ENCODE measurements around the gene DPYSL3.

DNA sequence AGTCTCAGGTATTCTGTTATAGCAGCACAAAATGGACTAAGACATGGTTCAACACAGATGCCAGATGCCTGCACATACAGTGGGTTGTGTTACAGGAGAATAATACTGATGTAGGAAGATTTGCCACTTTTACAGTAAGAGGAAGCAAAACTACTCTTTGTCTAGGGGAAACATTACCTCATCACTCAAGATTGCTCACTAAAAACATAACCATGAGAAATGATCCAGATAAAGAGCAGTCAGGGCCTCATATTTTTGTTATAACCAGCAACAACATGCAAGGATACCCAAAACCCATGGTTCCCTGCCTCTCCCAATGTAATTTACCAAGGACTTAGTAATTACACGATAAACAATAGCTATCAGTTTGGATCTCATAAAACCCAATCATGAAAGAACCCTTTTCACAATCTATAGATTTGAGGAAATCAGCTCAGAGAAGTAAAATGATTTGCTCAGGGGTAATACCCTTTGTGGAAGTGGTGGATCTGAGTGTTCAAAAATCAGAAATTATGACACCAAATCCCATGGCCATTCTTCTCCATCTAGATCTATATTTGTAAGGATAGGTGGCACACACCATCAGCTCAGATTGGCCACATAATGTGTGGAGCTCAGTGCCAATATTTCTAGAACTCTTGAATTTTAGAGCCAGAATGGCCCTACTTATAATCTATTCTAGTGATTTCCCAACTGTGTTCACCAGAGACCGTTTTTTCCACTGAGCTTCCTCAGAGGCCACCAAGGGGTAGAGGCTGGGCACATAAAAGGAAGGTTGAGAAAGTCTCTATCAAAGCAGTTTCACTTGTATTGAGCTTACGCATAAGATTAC lies 27.8 kb downstream of the DPYSL3 start:
- TF ChIP-seq, protein P1, sequence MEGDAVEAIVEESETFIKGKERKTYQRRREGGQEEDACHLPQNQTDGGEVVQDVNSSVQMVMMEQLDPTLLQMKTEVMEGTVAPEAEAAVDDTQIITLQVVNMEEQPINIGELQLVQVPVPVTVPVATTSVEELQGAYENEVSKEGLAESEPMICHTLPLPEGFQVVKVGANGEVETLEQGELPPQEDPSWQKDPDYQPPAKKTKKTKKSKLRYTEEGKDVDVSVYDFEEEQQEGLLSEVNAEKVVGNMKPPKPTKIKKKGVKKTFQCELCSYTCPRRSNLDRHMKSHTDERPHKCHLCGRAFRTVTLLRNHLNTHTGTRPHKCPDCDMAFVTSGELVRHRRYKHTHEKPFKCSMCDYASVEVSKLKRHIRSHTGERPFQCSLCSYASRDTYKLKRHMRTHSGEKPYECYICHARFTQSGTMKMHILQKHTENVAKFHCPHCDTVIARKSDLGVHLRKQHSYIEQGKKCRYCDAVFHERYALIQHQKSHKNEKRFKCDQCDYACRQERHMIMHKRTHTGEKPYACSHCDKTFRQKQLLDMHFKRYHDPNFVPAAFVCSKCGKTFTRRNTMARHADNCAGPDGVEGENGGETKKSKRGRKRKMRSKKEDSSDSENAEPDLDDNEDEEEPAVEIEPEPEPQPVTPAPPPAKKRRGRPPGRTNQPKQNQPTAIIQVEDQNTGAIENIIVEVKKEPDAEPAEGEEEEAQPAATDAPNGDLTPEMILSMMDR (IDR thresholded peaks at IDR 0.05; ENCODE audit: low read depth, low read length, missing input control), result no peak
- no peak for TF ChIP-seq JUND (IDR thresholded peaks at IDR 0.05)
- no peak for TF ChIP-seq TAF1 (conservative IDR thresholded peaks at IDR 0.05)
- TF ChIP-seq, protein P2, sequence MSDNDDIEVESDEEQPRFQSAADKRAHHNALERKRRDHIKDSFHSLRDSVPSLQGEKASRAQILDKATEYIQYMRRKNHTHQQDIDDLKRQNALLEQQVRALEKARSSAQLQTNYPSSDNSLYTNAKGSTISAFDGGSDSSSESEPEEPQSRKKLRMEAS (IDR thresholded peaks at IDR 0.05), result no peak
- TF ChIP-seq FOXA1 (IDR thresholded peaks at IDR 0.05), result no peak
- no peak for TF ChIP-seq SP1 (IDR thresholded peaks at IDR 0.05)
- TF ChIP-seq, protein P3, sequence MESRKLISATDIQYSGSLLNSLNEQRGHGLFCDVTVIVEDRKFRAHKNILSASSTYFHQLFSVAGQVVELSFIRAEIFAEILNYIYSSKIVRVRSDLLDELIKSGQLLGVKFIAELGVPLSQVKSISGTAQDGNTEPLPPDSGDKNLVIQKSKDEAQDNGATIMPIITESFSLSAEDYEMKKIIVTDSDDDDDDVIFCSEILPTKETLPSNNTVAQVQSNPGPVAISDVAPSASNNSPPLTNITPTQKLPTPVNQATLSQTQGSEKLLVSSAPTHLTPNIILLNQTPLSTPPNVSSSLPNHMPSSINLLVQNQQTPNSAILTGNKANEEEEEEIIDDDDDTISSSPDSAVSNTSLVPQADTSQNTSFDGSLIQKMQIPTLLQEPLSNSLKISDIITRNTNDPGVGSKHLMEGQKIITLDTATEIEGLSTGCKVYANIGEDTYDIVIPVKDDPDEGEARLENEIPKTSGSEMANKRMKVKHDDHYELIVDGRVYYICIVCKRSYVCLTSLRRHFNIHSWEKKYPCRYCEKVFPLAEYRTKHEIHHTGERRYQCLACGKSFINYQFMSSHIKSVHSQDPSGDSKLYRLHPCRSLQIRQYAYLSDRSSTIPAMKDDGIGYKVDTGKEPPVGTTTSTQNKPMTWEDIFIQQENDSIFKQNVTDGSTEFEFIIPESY (IDR thresholded peaks at IDR 0.05), result no peak
- TF ChIP-seq YY1 (IDR thresholded peaks at IDR 0.05), result no peak
- TF ChIP-seq, protein P4, sequence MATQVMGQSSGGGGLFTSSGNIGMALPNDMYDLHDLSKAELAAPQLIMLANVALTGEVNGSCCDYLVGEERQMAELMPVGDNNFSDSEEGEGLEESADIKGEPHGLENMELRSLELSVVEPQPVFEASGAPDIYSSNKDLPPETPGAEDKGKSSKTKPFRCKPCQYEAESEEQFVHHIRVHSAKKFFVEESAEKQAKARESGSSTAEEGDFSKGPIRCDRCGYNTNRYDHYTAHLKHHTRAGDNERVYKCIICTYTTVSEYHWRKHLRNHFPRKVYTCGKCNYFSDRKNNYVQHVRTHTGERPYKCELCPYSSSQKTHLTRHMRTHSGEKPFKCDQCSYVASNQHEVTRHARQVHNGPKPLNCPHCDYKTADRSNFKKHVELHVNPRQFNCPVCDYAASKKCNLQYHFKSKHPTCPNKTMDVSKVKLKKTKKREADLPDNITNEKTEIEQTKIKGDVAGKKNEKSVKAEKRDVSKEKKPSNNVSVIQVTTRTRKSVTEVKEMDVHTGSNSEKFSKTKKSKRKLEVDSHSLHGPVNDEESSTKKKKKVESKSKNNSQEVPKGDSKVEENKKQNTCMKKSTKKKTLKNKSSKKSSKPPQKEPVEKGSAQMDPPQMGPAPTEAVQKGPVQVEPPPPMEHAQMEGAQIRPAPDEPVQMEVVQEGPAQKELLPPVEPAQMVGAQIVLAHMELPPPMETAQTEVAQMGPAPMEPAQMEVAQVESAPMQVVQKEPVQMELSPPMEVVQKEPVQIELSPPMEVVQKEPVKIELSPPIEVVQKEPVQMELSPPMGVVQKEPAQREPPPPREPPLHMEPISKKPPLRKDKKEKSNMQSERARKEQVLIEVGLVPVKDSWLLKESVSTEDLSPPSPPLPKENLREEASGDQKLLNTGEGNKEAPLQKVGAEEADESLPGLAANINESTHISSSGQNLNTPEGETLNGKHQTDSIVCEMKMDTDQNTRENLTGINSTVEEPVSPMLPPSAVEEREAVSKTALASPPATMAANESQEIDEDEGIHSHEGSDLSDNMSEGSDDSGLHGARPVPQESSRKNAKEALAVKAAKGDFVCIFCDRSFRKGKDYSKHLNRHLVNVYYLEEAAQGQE (IDR thresholded peaks at IDR 0.05), result no peak
- no peak for TF ChIP-seq RAD21 (IDR thresholded peaks at IDR 0.05)
- TF ChIP-seq, protein P5, sequence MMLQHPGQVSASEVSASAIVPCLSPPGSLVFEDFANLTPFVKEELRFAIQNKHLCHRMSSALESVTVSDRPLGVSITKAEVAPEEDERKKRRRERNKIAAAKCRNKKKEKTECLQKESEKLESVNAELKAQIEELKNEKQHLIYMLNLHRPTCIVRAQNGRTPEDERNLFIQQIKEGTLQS (IDR thresholded peaks at IDR 0.05), result no peak
- no peak for TF ChIP-seq GABPA (IDR thresholded peaks at IDR 0.05 in 1 of 2, conservative IDR thresholded peaks at IDR 0.05 in 1 of 2)
- TF ChIP-seq HNF4G (IDR thresholded peaks at IDR 0.05), result no peak

Data from liver (tissue), 3 donors.